H1 (cell line): ENCODE data around the gene DNAJC6. TPM values are rescaled to one million over a fixed set of nuclear protein-coding genes. Genes with fewer than 3 reads are reported as not detected.

Experiments used
- CTCF ChIA-PET: fragments of 300-600 bp; sonication (Branson Sonifier 250); formaldehyde crosslinking; loops from one replicate; lab custom pipeline; 2021; ENCODE audit not compliant: partially characterized antibody; lab: Charles Lee
- POLR2A ChIA-PET: fragments of 300-600 bp; sonication (Branson Sonifier 250); formaldehyde crosslinking; loops from one replicate; lab custom pipeline; 2021; ENCODE audit warnings: inconsistent platforms; ENCODE audit not compliant: partially characterized antibody; lab: Charles Lee
- DNase-seq, 2 experiments: peaks; one replicate each; pipeline versions ENCODE4 v3.0.0 to v3.0.0-alpha.2; 2010 to 2022; ENCODE audit warnings: low spot score in 2 of 2, low read depth in 1 of 2, mixed read lengths in 1 of 2
- FAIRE-seq: peaks from 2 replicates; lab custom pipeline; 2011; peaks lifted over from hg19 to GRCh38; lab: Jason Lieb, UNC
- H2AFZ ChIP-seq: 2 replicates; pipeline ENCODE4 v1.8.1; 2012; ENCODE audit warnings: low read length, inconsistent platforms
- H2AK5ac ChIP-seq: 2 replicates; pipeline ENCODE4 v1.6.1; 2013; ENCODE audit warnings: low read depth, low read length
- H2BK120ac ChIP-seq: replicated peaks from 2 replicates; pipeline ENCODE3; 2013; ENCODE audit warnings: low read depth, low read length, inconsistent platforms
- H2BK12ac ChIP-seq: 2 replicates; pipeline ENCODE4 v1.6.1; 2013; ENCODE audit warnings: low read depth, low read length
- H2BK15ac ChIP-seq: 2 replicates; pipeline ENCODE4 v1.6.1; 2013; ENCODE audit warnings: low read length
- H2BK20ac ChIP-seq: 2 replicates; pipeline ENCODE4 v1.6.1; 2013; ENCODE audit warnings: low read length
- H2BK5ac ChIP-seq: 2 replicates; pipeline ENCODE4 v1.6.1; 2013; ENCODE audit warnings: low read depth, low read length
- H3K14ac ChIP-seq: 2 replicates; pipeline ENCODE4 v1.6.1; 2013; ENCODE audit warnings: inconsistent platforms; ENCODE audit not compliant: insufficient read length
- H3K18ac ChIP-seq: 2 replicates; pipeline ENCODE4 v1.6.1; 2013; ENCODE audit warnings: low read length; ENCODE audit errors: extremely low read depth
- H3K23ac ChIP-seq: 2 replicates; pipeline ENCODE4 v1.6.1; 2013; ENCODE audit warnings: inconsistent platforms; ENCODE audit not compliant: insufficient read length
- H3K23me2 ChIP-seq: 2 replicates; pipeline ENCODE4 v1.6.1; 2013; ENCODE audit warnings: low read depth, low read length
- H3K27ac ChIP-seq: 2 replicates; pipeline ENCODE4 v1.6.1; 2011; ENCODE audit warnings: low read depth, low read length, inconsistent platforms
- H3K27me3 ChIP-seq, 4 experiments: replicated peaks in 1 of 4; 1 replicate in 1 of 4; 2 replicates in 3 of 4; pipeline versions ENCODE4 v1.6.1 to v1.8.1; 2011 to 2013; ENCODE audit warnings: low read length in 3 of 4, mild to moderate bottlenecking in 3 of 4, inconsistent platforms in 2 of 4, mixed read lengths in 2 of 4, moderate library complexity in 1 of 4; ENCODE audit not compliant: control insufficient read depth in 3 of 4, insufficient read depth in 3 of 4; ENCODE audit errors: extremely low read depth in 1 of 4
- H3K36me3 ChIP-seq, 4 experiments: 2 replicates each; pipeline versions ENCODE4 v1.6.1 to v1.8.1; 2011 to 2013; ENCODE audit warnings: mild to moderate bottlenecking in 4 of 4, low read length in 3 of 4, moderate library complexity in 2 of 4, control low read depth in 1 of 4, inconsistent platforms in 1 of 4; ENCODE audit not compliant: insufficient read depth in 4 of 4, control insufficient read depth in 2 of 4
- H3K4ac ChIP-seq: replicated peaks from 2 replicates; pipeline ENCODE3; 2013; ENCODE audit warnings: low read length, low read depth, mixed read lengths, inconsistent platforms; ENCODE audit not compliant: insufficient read length
- H3K4me1 ChIP-seq, 4 experiments: replicated peaks in 1 of 4; 1 replicate in 1 of 4; 2 replicates in 3 of 4; pipeline versions ENCODE4 v1.6.1 to v1.8.1; 2011 to 2013; ENCODE audit warnings: low read length in 3 of 4, inconsistent platforms in 2 of 4, mixed read lengths in 1 of 4; ENCODE audit not compliant: insufficient read depth in 4 of 4, control insufficient read depth in 3 of 4
- H3K4me2 ChIP-seq, 2 experiments: 2 replicates each; pipeline versions ENCODE4 v1.6.1 to v1.8.1; 2011 to 2013; ENCODE audit warnings: low read depth in 2 of 2, low read length in 2 of 2, control low read depth in 1 of 2, inconsistent platforms in 1 of 2, mild to moderate bottlenecking in 1 of 2; ENCODE audit not compliant: insufficient read depth in 1 of 2
- H3K4me3 ChIP-seq, 4 experiments: fragments of 200-600, 300-600 bp in 1 of 4; sonication (generic), shearing (Covaris generic), sonication (Bioruptor Twin) in 1 of 4; 2 replicates each; pipeline versions ENCODE4 v1.5.1 to v1.8.1; 2011 to 2016; ENCODE audit warnings: low read length in 4 of 4, low read depth in 3 of 4, control low read depth in 2 of 4, inconsistent platforms in 2 of 4, mild to moderate bottlenecking in 2 of 4, mixed read lengths in 1 of 4, moderate library complexity in 1 of 4; ENCODE audit not compliant: insufficient read depth in 2 of 4; ENCODE audit errors: extremely low read depth in 1 of 4
- H3K56ac ChIP-seq: replicated peaks from 2 replicates; pipeline ENCODE3; 2013; ENCODE audit warnings: low read depth, mild to moderate bottlenecking, mixed read lengths, low read length, inconsistent platforms; ENCODE audit not compliant: insufficient read length
- H3K79me1 ChIP-seq: 2 replicates; pipeline ENCODE4 v1.6.1; 2013; ENCODE audit warnings: low read depth, low read length, control low read depth
- H3K79me2 ChIP-seq, 2 experiments: 2 replicates each; pipeline versions ENCODE4 v1.6.1 to v1.8.1; 2012 to 2013; ENCODE audit warnings: low read length in 2 of 2, mild to moderate bottlenecking in 2 of 2, inconsistent platforms in 1 of 2; ENCODE audit not compliant: insufficient read depth in 2 of 2, control insufficient read depth in 1 of 2
- H3K9ac ChIP-seq, 4 experiments: replicated peaks in 1 of 4; 1 replicate in 1 of 4; 2 replicates in 3 of 4; pipeline versions ENCODE4 v1.6.1 to v1.8.1; 2011 to 2013; ENCODE audit warnings: low read depth in 3 of 4, low read length in 3 of 4, control low read depth in 2 of 4, mild to moderate bottlenecking in 2 of 4, moderate library complexity in 2 of 4, inconsistent platforms in 1 of 4; ENCODE audit errors: extremely low read depth in 1 of 4
- H3K9me3 ChIP-seq, 2 experiments: 2 replicates each; pipeline versions ENCODE4 v1.6.1 to v1.8.1; 2012 to 2013; ENCODE audit warnings: mild to moderate bottlenecking in 2 of 2, moderate library complexity in 2 of 2, control low read depth in 1 of 2, inconsistent platforms in 1 of 2, low read depth in 1 of 2, low read length in 1 of 2, mixed read lengths in 1 of 2; ENCODE audit not compliant: insufficient read depth in 2 of 2
- H4K20me1 ChIP-seq, 2 experiments: replicated peaks in 1 of 2; 2 replicates each; pipeline versions ENCODE3 to v1.8.1; 2011 to 2013; ENCODE audit warnings: inconsistent platforms in 2 of 2, low read length in 2 of 2, mild to moderate bottlenecking in 1 of 2; ENCODE audit not compliant: insufficient read depth in 2 of 2, control insufficient read depth in 1 of 2
- H4K5ac ChIP-seq: 2 replicates; pipeline ENCODE4 v1.6.1; 2013; ENCODE audit warnings: low read length, low read depth, mixed read lengths, inconsistent platforms; ENCODE audit not compliant: insufficient read length
- H4K8ac ChIP-seq: 2 replicates; pipeline ENCODE4 v1.8.0; 2013; ENCODE audit warnings: mild to moderate bottlenecking, moderate library complexity, low read length, inconsistent platforms; ENCODE audit not compliant: insufficient read depth; ENCODE audit errors: extremely low read depth
- H4K91ac ChIP-seq: replicated peaks from 2 replicates; pipeline ENCODE3; 2013; ENCODE audit warnings: low read length, mixed read lengths, inconsistent platforms; ENCODE audit not compliant: insufficient read length
- CTBP2 ChIP-seq: IDR thresholded peaks from 2 replicates; pipeline ENCODE4 v1.7.0; 2011; ENCODE audit warnings: borderline replicate concordance, mild to moderate bottlenecking, moderate library complexity, mixed read lengths, low read length; ENCODE audit not compliant: insufficient read depth, insufficient read length
- EZH2 ChIP-seq: fragments of 200-600 bp; sonication (generic); IDR thresholded peaks from 2 replicates; pipeline ENCODE4 v1.7.1; 2012; ENCODE audit warnings: low read depth, mild to moderate bottlenecking, moderate library complexity, low read length, inconsistent platforms; ENCODE audit not compliant: severe bottlenecking
- GTF2F1 ChIP-seq: IDR thresholded peaks from 2 replicates; pipeline ENCODE4 v1.6.1; 2012; ENCODE audit warnings: low read depth, low read length, improper control_type of control experiment, borderline replicate concordance
- JUN ChIP-seq: IDR thresholded peaks from 2 replicates; pipeline ENCODE4 v1.6.1; 2011; ENCODE audit warnings: low read depth, mild to moderate bottlenecking, improper control_type of control experiment, low read length
- KDM4A ChIP-seq: IDR thresholded peaks from one replicate; pipeline ENCODE4 v1.7.1; 2012; ENCODE audit warnings: low read depth, mild to moderate bottlenecking, moderate library complexity, low read length, inconsistent platforms; ENCODE audit not compliant: severe bottlenecking
- KDM5A ChIP-seq: fragments of 200-600 bp; IDR thresholded peaks from 2 replicates; pipeline ENCODE4 v1.7.1; 2012; ENCODE audit warnings: mild to moderate bottlenecking, low read length, inconsistent platforms, mixed read lengths
- SP4 ChIP-seq: IDR thresholded peaks from 2 replicates; pipeline ENCODE4 v1.6.1; 2012; ENCODE audit warnings: low read length, inconsistent platforms
- WGBS, 2 experiments: shearing (Covaris generic) in 1 of 2; methylation state at CpG; one replicate each; pipeline versions ENCODE4 v1.1.6 to v1.1.7; 2013 to 2015; ENCODE audit warnings: low lambda C conversion rate in 2 of 2, mixed read lengths in 2 of 2, inconsistent platforms in 1 of 2, low coverage in 1 of 2, missing lambda C conversion rate in 1 of 2; ENCODE audit not compliant: insufficient replicate concordance in 2 of 2, insufficient coverage in 1 of 2, insufficient read length in 1 of 2; ENCODE audit errors: extremely low coverage in 1 of 2, missing lambda C conversion rate in 1 of 2; 5-methylcytosine and 5-hydroxymethylcytosine counted together
- polyA plus RNA-seq, 7 experiments: library from polyadenylated mRNA; depleted of rRNA in 3 of 7; stranded (reverse) in 5 of 7; unstranded in 2 of 7; fragments of >200 nt in 5 of 7; fragments of 200-250 nt in 2 of 7; gene quantifications; 1 replicate in 5 of 7; 2 replicates in 1 of 7; 4 replicates in 1 of 7; pipeline versions ENCODE4 v1.2.1 to v1.2.3, GENCODE V29; 2011 to 2013; ENCODE audit warnings: missing spikeins in 2 of 7, mixed read lengths in 2 of 7
- total RNA-seq: library from RNA; stranded (reverse); fragmentation: NEBNext Ultra II Directional; extraction: Animal tissue kit (Norgen Biotek cat#: 25700); gene quantifications from 2 replicates; pipeline ENCODE4 v1.2.1, GENCODE V29; 2021

The DNAJC6 gene
- total and polyA plus RNA-seq, 2 of the 8 experiments (the other 6 are each of a cell fraction or from before 2014, with no cell fraction given) = 1.6 to 3.0 TPM

- DNase-seq = no peak
- Histone ChIP-seq H2BK12ac (no peak overlapping the region), H3K23me2 (no peaks in the 10 kb centered on the region), H3K79me1 (no peaks in the 10 kb centered on the region), H2BK120ac (no peak overlapping the region), H3K23ac (no peak overlapping the region), H3K4me3 (no peak overlapping the region), H3K36me3 (peaks cover 0 to 2% (median 0%) of the 10 kb centered on the region in 4 experiments; a peak in 2 of 8 replicates), H3K4ac (no peak overlapping the region), H2BK5ac (no peak overlapping the region), H3K56ac (no peak overlapping the region), H2BK15ac (no peak overlapping the region), H3K4me2 (no peak overlapping the region), H3K27me3 (no peaks in the 10 kb centered on the region), H2AK5ac (no peak overlapping the region), H3K9me3 (peaks cover 0 to 7% of the 10 kb centered on the region in 2 experiments; a peak in 1 of 4 replicates), H2BK20ac (no peak overlapping the region), H4K8ac (no peak overlapping the region), H3K9ac (no peak overlapping the region), H3K4me1 (no peaks in the 10 kb centered on the region), H3K79me2 (no peaks in the 10 kb centered on the region), H4K91ac (no peak overlapping the region), H4K5ac (no peak overlapping the region), H3K14ac (no peak overlapping the region), H3K18ac (no peak overlapping the region), H3K27ac (no peak overlapping the region), H2AFZ (no peak overlapping the region), H4K20me1 (no peaks in the 10 kb centered on the region)
- POLR2A ChIA-PET = no interaction called here
- 94% methylated on average over 3 of the region's 3 CpGs; no CpG with 5 or more reads in 1 of the 2 experiments for WGBS, 2 experiments
- CTCF ChIA-PET = no interaction called here
- no peak for FAIRE-seq
- TF ChIP-seq KDM4A (no peak), GTF2F1 (no peak), EZH2 (no peak), KDM5A (no peak), JUN (no peak), SP4 (no peak), CTBP2 (no peak)
Observed at GRCh38 chr1:65386439-65386838, 77.1 kb downstream of the DNAJC6 start.
